Prostate gland (tissue), 2 donors: ENCODE data around the gene CDYL2. TPM values are rescaled to one million over a fixed set of nuclear protein-coding genes. Genes with fewer than 3 reads are reported as not detected.

ENCODE experiments used
- DNase-seq: peaks from one replicate; pipeline ENCODE4 v3.0.0-alpha.2; 2019; ENCODE audit warnings: low spot score
- H3K27ac ChIP-seq, 2 donors: fragments of 200-600 bp; sonication (generic); 2 replicates each; pipeline ENCODE4 v1.5.1; 2017 to 2019
- H3K27me3 ChIP-seq: fragments of 200-600 bp; sonication (generic); replicated peaks from 2 replicates; pipeline ENCODE4 v1.5.1; 2019; ENCODE audit not compliant: insufficient read depth
- H3K36me3 ChIP-seq, 2 donors: fragments of 200-600 bp; sonication (generic); 1 replicate in 1 of 2; 2 replicates in 1 of 2; pipeline versions ENCODE4 v1.5.1 to v1.8.1; 2017 to 2019
- H3K4me1 ChIP-seq: fragments of 200-600 bp; sonication (generic); replicated peaks from 2 replicates; pipeline ENCODE4 v1.5.1; 2019
- H3K4me3 ChIP-seq, 2 donors: fragments of 200-600 bp; sonication (generic); 2 replicates each; pipeline ENCODE4 v1.5.1; 2017 to 2019
- H3K9me3 ChIP-seq: fragments of 200-600 bp; sonication (generic); 2 replicates; pipeline ENCODE4 v1.5.1; 2017
- POLR2A ChIP-seq: fragments of 450-650 bp; IDR thresholded peaks from one replicate; pipeline ENCODE4 v1.6.1; 2016; ENCODE audit warnings: antibody characterized with exemption, mild to moderate bottlenecking
- POLR2AphosphoS5 ChIP-seq: sonication (generic); formaldehyde crosslinking; IDR thresholded peaks from one replicate; pipeline ENCODE4 v1.6.1; 2017; ENCODE audit warnings: antibody characterized with exemption
- WGBS: methylation state at CpG from one replicate; pipeline ENCODE4 v1.1.5; 2018; 5-methylcytosine and 5-hydroxymethylcytosine counted together
- intact Hi-C: fragments of 100-400 bp; cut with DNase I; formaldehyde crosslinking; loops from one replicate; pipeline ENCODE4 v1.14.2; 2022
- total RNA-seq, 2 donors: library from RNA; depleted of rRNA; stranded (reverse); fragments of >200 nt; gene quantifications; one replicate each; pipeline ENCODE4 v1.1.0, GENCODE V29; 2016
- TF ChIP-seq, protein P1 (sequence below), 4 experiments: fragments of 200-600 bp in 2 of 4; fragments of 450-650 bp in 2 of 4; sonication (generic) in 2 of 4; IDR thresholded peaks; 1 replicate in 3 of 4; 2 replicates in 1 of 4; pipeline ENCODE4 v1.5.1; 2016 to 2019; ENCODE audit warnings: antibody characterized with exemption in 4 of 4, mild to moderate bottlenecking in 2 of 4, moderate library complexity in 2 of 4

The CDYL2 gene
- total RNA-seq, 2 donors from 2014 or later, result 42.8 to 63.7 TPM

DNA sequence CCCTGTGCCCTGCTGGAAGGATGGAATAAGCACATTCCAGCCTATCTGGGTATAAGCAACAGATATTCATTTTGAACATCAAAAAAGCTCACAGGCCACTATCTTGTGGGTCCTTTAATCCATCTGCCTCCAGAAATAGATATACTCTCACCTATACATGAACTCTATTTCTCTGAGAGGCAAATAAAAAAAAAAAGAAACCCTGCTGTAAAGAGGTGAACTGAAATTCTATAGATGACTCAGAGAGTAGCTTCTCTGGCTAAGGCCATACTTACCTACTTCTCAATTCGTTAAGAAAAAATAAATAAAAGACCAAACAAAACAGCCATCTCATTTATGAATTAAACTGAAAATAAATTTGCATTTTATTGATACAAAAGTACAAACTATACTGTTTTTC, 177.3 kb downstream of the CDYL2 start:
- no peak overlapping the region for H3K27ac ChIP-seq
- TF ChIP-seq, protein P1, sequence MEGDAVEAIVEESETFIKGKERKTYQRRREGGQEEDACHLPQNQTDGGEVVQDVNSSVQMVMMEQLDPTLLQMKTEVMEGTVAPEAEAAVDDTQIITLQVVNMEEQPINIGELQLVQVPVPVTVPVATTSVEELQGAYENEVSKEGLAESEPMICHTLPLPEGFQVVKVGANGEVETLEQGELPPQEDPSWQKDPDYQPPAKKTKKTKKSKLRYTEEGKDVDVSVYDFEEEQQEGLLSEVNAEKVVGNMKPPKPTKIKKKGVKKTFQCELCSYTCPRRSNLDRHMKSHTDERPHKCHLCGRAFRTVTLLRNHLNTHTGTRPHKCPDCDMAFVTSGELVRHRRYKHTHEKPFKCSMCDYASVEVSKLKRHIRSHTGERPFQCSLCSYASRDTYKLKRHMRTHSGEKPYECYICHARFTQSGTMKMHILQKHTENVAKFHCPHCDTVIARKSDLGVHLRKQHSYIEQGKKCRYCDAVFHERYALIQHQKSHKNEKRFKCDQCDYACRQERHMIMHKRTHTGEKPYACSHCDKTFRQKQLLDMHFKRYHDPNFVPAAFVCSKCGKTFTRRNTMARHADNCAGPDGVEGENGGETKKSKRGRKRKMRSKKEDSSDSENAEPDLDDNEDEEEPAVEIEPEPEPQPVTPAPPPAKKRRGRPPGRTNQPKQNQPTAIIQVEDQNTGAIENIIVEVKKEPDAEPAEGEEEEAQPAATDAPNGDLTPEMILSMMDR (IDR thresholded peaks at IDR 0.05), result no peak
- TF ChIP-seq POLR2A, result no peak
- TF ChIP-seq POLR2AphosphoS5, result no peak
- H3K27me3 ChIP-seq, result no peaks in the 10 kb centered on the region
- no peak overlapping the region for H3K4me3 ChIP-seq
- 66% methylated on average over 1 of the region's 1 CpG for WGBS
- no peaks in the 10 kb centered on the region for H3K36me3 ChIP-seq
- no peaks in the 10 kb centered on the region for H3K4me1 ChIP-seq
- intact Hi-C loops, result no loop called here
- DNase-seq, result no peak
- no peaks in the 10 kb centered on the region for H3K9me3 ChIP-seq

DNA sequence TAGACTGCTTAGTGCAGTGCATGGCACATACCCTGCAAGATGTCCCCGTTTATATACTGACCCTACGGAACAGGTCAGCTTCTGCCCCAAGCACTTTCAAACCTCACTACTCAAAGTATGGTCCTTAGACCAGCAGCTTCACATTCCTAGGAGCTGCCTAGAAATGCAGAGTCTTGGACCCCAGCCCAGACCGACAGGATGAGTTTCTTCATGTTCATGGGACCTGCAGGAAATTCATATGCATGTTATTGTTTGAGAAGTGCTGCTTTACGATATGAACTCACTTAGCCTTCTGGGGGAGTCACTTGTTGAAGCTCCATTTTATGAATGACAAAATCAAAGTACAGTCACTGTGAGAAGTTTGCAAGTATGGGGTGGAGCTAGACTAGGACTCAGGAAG, 181.0 kb downstream of the CDYL2 start:
- Histone ChIP-seq H3K9me3 (no peaks in the 10 kb centered on the region), H3K27me3 (no peaks in the 10 kb centered on the region), H3K36me3 (no peaks in the 10 kb centered on the region), H3K4me3 (no peak overlapping the region), H3K27ac (no peak overlapping the region), H3K4me1 (no peaks in the 10 kb centered on the region)
- TF ChIP-seq POLR2AphosphoS5 (no peak), POLR2A (no peak)
- TF ChIP-seq, protein P1 (IDR thresholded peaks at IDR 0.05), result no peak
- intact Hi-C loops, result no loop called here
- no peak for DNase-seq
- whole genome bisulfite sequencing, result 45% methylated on average over 4 of the region's 4 CpGs

DNA sequence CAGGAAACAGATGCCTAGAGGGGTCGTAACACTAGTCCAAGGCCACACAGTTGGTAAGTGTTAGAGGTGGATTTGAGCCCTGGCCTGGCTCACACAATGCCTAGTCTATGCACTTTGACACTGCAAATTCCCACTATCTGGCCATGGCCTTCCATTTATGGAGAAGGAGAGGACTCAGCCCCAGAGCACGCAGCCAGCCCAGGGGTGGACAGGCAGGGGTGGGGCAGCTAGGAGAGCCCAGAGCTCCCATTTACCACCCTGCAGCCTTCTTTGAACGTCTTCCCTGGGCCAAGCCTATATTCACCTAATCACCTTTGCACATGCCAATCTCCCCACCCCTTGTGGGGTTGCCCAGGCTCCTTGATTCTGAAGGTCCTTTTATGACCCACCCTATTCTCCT, 182.4 kb downstream of the CDYL2 start:
- DNase-seq, result no peak
- 94% methylated on average over 3 of the region's 3 CpGs for WGBS
- no peak overlapping the region for H3K27ac ChIP-seq
- H3K27me3 ChIP-seq, result no peaks in the 10 kb centered on the region
- no peaks in the 10 kb centered on the region for H3K9me3 ChIP-seq
- TF ChIP-seq POLR2AphosphoS5 (no peak), POLR2A (no peak)
- TF ChIP-seq, protein P1 (IDR thresholded peaks at IDR 0.05), result no peak
- intact Hi-C loops, result no loop called here
- no peaks in the 10 kb centered on the region for H3K4me1 ChIP-seq
- no peak overlapping the region for H3K4me3 ChIP-seq
- H3K36me3 ChIP-seq, result no peaks in the 10 kb centered on the region

- WGBS, result 90% methylated on average over 17 of the region's 17 CpGs
- H3K9me3 ChIP-seq, result no peaks in the 10 kb centered on the region
- H3K27me3 ChIP-seq, result no peaks in the 10 kb centered on the region
- H3K4me3 ChIP-seq, result no peak overlapping the region
- intact Hi-C loops, result no loop called here
- DNase-seq, result no peak
- TF ChIP-seq, protein P1 (IDR thresholded peaks at IDR 0.05), result no peak
- no peak for TF ChIP-seq POLR2AphosphoS5
- TF ChIP-seq POLR2A, result no peak
- no peaks in the 10 kb centered on the region for H3K36me3 ChIP-seq
- H3K27ac ChIP-seq, result no peak overlapping the region
- H3K4me1 ChIP-seq, result no peaks in the 10 kb centered on the region
Observed at GRCh38 chr16:80620736-80621605, 183.4 kb downstream of the CDYL2 start.

GRCh38 chr16:80619824-80620223, 184.6 kb downstream of the CDYL2 start:
- Histone ChIP-seq H3K27ac (no peak overlapping the region), H3K4me3 (no peak overlapping the region), H3K9me3 (no peaks in the 10 kb centered on the region), H3K4me1 (no peaks in the 10 kb centered on the region), H3K27me3 (no peaks in the 10 kb centered on the region), H3K36me3 (no peaks in the 10 kb centered on the region)
- intact Hi-C loops, result no loop called here
- no peak for DNase-seq
- TF ChIP-seq POLR2AphosphoS5 (no peak), POLR2A (no peak)
- TF ChIP-seq, protein P1 (IDR thresholded peaks at IDR 0.05), result no peak
- 39% methylated on average over 4 of the region's 4 CpGs for WGBS
